GM18858 (cell line): Measurements from ENCODE around the gene CYB561D2.

ENCODE experiments used
- ATAC-seq: cut with Tn5 transposase; IDR thresholded peaks from one replicate; pipeline ENCODE4 v1.9.1; 2021; ENCODE audit not compliant: unreplicated experiment

The CYB561D2 gene

GRCh38 chr3:50323092-50323600, 27.5 kb upstream of the CYB561D2 start:
- ATAC-seq: no peak

- no peak for ATAC-seq
Observed at GRCh38 chr3:50323614-50324199, 27.0 kb upstream of the CYB561D2 start.

- ATAC-seq: no peak
Observed at GRCh38 chr3:50324351-50325112, 26.1 kb upstream of the CYB561D2 start.

GRCh38 chr3:50325113-50325480, 25.6 kb upstream of the CYB561D2 start:
- no peak for ATAC-seq

GRCh38 chr3:50325497-50326181, 25.0 kb upstream of the CYB561D2 start:
- no peak for ATAC-seq

GRCh38 chr3:50326182-50326541, 24.5 kb upstream of the CYB561D2 start:
- no peak for ATAC-seq

GRCh38 chr3:50327129-50327528, 23.5 kb upstream of the CYB561D2 start:
- ATAC-seq: no peak

- ATAC-seq: peak; percentile 52
Observed at GRCh38 chr3:50327943-50328691, 22.5 kb upstream of the CYB561D2 start, which contains the start of gene TUSC2. TUSC2 (minus strand) TSS chr3:50328223; CDS start chr3:50328099, 124 bp downstream.

- no peak for ATAC-seq
Observed at GRCh38 chr3:50330330-50330729, 20.3 kb upstream of the CYB561D2 start.

- ATAC-seq: no peak
Observed at GRCh38 chr3:50331364-50331907, 19.2 kb upstream of the CYB561D2 start.

GRCh38 chr3:50333744-50334328, 16.8 kb upstream of the CYB561D2 start:
- ATAC-seq: no peak

- no peak for ATAC-seq
Observed at GRCh38 chr3:50334339-50335075, 16.2 kb upstream of the CYB561D2 start.

- peak; percentile 16 for ATAC-seq
Observed at GRCh38 chr3:50336452-50337174, 14.0 kb upstream of the CYB561D2 start.

- ATAC-seq: peak; percentile 48
Observed at GRCh38 chr3:50337175-50337861, 13.3 kb upstream of the CYB561D2 start.

- no peak for ATAC-seq
Observed at GRCh38 chr3:50338965-50339364, 11.7 kb upstream of the CYB561D2 start.

- ATAC-seq: no peak
Observed at GRCh38 chr3:50339485-50340146, 11.0 kb upstream of the CYB561D2 start.

GRCh38 chr3:50340147-50340447, 10.6 kb upstream of the CYB561D2 start:
- ATAC-seq: no peak
